Tibial nerve (tissue), 4 donors: ENCODE measurements around the gene PDSS2.
"Not testable (repeated sequence)": the region's sequence is repeated elsewhere in the genome, so short reads cannot be mapped to it uniquely, and the experiment has no call there.

ENCODE experiments used
- EP300 ChIP-seq, 2 donors: sonication (generic); formaldehyde crosslinking; IDR thresholded peaks; one replicate each; pipeline ENCODE4 v1.6.1; 2017; ENCODE audit warnings: antibody characterized with exemption in 2 of 2, mild to moderate bottlenecking in 1 of 2
- POLR2A ChIP-seq, 2 donors: fragments of 450-650 bp; IDR thresholded peaks; one replicate each; pipeline ENCODE4 v1.6.1; 2017; ENCODE audit warnings: antibody characterized with exemption in 2 of 2, mild to moderate bottlenecking in 2 of 2, moderate library complexity in 2 of 2
- TF ChIP-seq, protein P1 (sequence below), 5 experiments: fragments of 200-600 bp in 3 of 5; fragments of 450-650 bp in 2 of 5; sonication (generic) in 3 of 5; IDR thresholded peaks; one replicate each; pipeline ENCODE4 v1.5.1; 2016 to 2019; ENCODE audit warnings: antibody characterized with exemption in 5 of 5, mild to moderate bottlenecking in 3 of 5, moderate library complexity in 2 of 5

DNA sequence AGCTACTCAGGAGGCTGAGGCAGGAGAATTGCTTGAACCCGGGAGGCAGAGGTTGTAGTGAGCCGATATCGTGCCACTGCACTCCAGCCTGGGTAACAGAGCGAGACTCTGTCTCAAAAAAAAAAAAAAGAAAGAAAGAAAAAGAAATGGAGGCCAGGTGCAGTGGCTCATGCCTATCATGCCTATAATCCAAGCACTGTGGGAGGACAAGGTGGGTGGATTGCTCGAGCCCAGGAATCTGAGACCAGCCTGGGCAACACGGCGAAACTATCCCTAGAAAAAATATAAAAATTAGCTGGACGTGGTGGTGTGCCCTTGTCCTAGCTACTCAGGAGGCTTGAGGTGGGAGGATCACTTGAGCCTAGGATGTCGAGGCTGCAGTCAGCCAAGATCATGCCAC is 170.1 kb downstream of the PDSS2 start:
- not testable (repeated sequence) for TF ChIP-seq POLR2A, EP300 (IDR thresholded peaks at IDR 0.05)
- TF ChIP-seq, protein P1, sequence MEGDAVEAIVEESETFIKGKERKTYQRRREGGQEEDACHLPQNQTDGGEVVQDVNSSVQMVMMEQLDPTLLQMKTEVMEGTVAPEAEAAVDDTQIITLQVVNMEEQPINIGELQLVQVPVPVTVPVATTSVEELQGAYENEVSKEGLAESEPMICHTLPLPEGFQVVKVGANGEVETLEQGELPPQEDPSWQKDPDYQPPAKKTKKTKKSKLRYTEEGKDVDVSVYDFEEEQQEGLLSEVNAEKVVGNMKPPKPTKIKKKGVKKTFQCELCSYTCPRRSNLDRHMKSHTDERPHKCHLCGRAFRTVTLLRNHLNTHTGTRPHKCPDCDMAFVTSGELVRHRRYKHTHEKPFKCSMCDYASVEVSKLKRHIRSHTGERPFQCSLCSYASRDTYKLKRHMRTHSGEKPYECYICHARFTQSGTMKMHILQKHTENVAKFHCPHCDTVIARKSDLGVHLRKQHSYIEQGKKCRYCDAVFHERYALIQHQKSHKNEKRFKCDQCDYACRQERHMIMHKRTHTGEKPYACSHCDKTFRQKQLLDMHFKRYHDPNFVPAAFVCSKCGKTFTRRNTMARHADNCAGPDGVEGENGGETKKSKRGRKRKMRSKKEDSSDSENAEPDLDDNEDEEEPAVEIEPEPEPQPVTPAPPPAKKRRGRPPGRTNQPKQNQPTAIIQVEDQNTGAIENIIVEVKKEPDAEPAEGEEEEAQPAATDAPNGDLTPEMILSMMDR (IDR thresholded peaks at IDR 0.05), result not testable (repeated sequence)
